HepG2 (cell line): ENCODE measurements around the gene FNDC3B.

Experiments used
- MAFG ChIP-seq: sonication (generic); formaldehyde crosslinking; IDR thresholded peaks from 2 replicates; pipeline ENCODE4 v1.5.1; 2020; ENCODE audit warnings: mild to moderate bottlenecking, missing genetic modification reagents
- POLR2A ChIP-seq, 2 experiments: IDR thresholded peaks; 2 replicates each; pipeline ENCODE4 v1.6.1; 2011; ENCODE audit warnings: low read depth in 2 of 2, low read length in 2 of 2, mild to moderate bottlenecking in 1 of 2, moderate library complexity in 1 of 2; ENCODE audit not compliant: insufficient read depth in 1 of 2
- SALL2 ChIP-seq: sonication (generic); formaldehyde crosslinking; IDR thresholded peaks from 2 replicates; pipeline ENCODE4 v1.8.1; 2023; ENCODE audit warnings: mild to moderate bottlenecking, missing genetic modification reagents, inconsistent platforms
- ZNF7 ChIP-seq: IDR thresholded peaks from 2 replicates; pipeline ENCODE4 v1.6.1; 2016; ENCODE audit warnings: missing biosample characterization, missing genetic modification reagents
- TF ChIP-seq, protein P1 (sequence below): sonication (generic); formaldehyde crosslinking; IDR thresholded peaks from 2 replicates; pipeline ENCODE4 v1.8.0; 2022; ENCODE audit warnings: missing genetic modification reagents, mild to moderate bottlenecking, moderate library complexity, borderline replicate concordance

DNA sequence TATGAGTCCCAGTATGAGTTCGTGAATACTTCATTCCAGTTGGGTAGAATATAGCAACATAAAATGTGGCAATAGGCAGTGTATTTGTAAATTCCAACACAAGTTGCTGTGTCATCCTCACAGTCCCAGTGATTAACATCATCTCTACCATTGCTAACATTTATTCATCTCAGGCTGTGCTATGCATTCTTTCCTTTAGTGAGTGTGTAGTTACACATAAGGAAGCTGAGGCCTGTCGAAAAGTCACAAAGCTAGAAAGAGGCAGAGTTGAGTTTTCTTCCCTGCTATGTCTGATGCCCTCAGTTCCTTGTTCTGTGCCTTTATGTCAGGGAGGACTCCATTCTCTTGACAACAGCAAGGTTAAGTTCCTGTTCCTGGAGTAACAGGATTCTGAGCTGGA lies 96.4 kb downstream of the FNDC3B start:
- no peak for TF ChIP-seq SALL2 (CRISPR knock-in tag)
- TF ChIP-seq, protein P1, sequence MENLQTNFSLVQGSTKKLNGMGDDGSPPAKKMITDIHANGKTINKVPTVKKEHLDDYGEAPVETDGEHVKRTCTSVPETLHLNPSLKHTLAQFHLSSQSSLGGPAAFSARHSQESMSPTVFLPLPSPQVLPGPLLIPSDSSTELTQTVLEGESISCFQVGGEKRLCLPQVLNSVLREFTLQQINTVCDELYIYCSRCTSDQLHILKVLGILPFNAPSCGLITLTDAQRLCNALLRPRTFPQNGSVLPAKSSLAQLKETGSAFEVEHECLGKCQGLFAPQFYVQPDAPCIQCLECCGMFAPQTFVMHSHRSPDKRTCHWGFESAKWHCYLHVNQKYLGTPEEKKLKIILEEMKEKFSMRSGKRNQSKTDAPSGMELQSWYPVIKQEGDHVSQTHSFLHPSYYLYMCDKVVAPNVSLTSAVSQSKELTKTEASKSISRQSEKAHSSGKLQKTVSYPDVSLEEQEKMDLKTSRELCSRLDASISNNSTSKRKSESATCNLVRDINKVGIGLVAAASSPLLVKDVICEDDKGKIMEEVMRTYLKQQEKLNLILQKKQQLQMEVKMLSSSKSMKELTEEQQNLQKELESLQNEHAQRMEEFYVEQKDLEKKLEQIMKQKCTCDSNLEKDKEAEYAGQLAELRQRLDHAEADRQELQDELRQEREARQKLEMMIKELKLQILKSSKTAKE: no peak
- no peak for TF ChIP-seq POLR2A (IDR thresholded peaks at IDR 0.05; ENCODE audit: insufficient read depth in 1 of 2, low read depth in 2 of 2, low read length in 2 of 2)
- no peak for TF ChIP-seq ZNF7 (CRISPR knock-in tag)
- no peak for TF ChIP-seq MAFG (CRISPR knock-in tag)
